HG03135 (cell line): ENCODE data around the gene ZNF423.

Experiments used
- ATAC-seq: cut with Tn5 transposase; IDR thresholded peaks from one replicate; pipeline ENCODE4 v1.9.1; 2021; ENCODE audit warnings: mild to moderate bottlenecking, moderate library complexity; ENCODE audit not compliant: unreplicated experiment

The ZNF423 gene

DNA sequence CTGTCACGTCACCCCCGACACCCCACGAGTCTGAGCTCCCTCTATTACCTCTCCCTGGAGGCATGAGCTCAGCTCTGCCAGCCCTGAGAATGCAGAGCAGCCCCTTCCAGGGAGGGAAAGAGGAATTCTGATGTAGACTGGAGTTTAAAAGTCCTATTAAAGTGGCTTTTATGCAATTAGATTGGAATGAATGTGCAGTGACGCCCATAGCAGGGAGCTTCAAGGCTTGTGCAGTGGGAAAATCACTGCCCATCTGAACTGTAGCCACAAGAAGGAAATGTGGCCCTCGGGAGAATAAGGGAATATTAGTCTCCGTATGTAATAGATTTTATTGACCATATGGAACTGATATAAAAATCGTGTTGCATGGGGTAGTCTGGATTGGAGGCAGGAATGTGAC, 66.9 kb downstream of the ZNF423 start:
- no peak for ATAC-seq

DNA sequence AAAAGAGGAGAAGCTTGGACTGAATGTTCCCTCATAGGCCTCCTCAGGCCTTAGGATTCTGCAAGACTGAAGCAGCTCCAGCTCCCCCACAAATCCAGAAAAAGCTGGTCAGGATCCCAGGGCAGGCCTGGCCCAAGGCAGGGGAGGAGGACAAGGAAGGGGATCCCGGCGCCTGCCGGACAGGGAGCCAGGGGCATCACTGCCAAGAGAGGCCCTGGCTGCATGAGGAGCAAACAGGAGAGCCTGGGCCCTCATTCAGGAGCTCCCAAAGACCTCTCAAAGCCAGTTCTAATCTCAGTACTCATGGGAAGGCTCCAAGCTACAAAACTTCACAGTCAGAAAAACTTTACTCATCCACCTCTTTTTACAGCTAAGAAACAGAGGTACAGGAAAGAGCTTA, 67.3 kb downstream of the ZNF423 start:
- no peak for ATAC-seq

DNA sequence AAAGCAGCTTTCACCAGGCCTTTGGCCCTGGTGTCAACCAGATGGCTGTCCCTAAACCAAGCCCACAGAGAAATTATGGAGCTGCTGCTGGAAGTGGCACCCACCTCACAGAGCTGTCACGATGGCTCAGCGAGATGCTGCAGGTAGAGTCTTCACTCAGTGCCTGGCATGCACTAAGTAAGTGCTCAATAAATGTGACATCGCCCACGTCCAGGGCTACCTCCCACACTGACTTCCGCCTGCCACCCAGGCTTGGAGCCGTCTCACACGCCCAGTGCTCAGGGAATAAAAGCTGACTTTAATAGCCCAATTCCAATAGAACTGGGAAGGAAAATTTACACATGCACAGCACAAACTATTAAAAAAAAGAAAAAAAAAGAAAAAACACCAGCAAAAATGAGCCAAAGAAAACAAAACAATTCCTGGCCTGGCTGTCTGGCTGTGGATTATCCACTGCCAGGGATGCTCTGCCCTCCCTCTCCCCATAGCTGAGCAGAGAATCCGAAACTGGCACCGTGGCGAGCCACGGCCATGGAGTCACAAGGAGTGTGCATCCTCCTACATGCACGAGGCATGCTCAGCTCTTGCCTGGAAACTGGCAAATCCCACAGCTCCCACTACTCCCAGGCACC, 68.9 kb downstream of the ZNF423 start:
- ATAC-seq: no peak

DNA sequence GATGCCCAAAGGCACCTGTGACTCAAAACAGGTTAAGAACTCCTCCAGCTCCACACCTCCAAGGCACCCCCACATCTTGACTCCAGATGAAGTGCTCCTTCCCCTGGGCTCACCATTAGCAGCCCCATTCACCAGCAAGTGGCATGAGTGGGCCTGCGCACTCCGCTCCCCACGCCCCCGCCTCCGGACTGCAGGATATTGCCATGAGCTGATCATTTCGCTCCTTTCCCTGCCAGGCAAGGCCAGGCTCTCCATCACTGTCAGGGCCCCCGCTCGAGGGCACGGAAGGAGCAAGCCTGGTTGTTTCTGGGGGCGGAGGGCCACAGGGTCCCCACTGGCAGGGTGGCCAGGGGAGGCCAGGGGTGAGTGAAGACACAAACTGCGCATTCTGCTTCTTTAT, 69.9 kb downstream of the ZNF423 start:
- no peak for ATAC-seq

DNA sequence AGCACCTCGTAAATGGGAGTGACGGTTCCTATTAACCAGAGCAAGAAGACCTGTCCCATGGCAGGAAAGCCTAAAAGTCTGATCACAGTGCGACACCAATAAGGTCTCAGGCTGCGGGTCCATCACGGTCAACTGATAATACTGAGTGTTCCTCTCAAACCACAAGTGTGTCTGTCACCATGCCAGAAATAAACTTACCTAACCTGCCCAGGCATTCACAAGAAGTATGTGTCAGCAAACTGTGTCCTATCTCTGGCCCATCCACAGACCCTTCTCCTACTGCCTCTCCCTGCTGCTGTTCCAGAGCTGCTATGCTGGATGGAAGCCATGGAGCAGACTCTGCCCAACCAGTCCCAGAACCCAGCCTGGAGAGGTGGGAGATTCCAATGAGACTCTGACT, 73.5 kb downstream of the ZNF423 start:
- no peak for ATAC-seq

DNA sequence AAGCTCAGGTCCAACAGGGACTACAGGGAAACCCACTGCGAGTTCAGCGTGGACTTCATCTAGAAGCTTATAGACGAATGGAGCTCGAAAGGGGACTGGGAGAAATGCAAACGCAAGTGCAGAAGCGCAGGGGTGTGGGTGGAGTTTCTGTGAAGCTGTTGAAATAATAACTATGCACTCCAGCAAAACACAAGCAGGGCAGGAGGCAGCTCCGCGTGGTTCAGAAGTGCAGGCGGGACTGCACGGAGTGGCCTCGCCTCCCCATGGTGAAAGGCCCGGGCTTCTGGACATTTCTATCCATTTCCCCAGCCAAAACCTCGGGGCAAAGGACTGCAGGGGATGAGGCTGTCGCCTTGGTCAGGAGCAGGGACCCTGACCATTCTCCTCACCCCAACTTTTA, 74.5 kb downstream of the ZNF423 start:
- no peak for ATAC-seq

DNA sequence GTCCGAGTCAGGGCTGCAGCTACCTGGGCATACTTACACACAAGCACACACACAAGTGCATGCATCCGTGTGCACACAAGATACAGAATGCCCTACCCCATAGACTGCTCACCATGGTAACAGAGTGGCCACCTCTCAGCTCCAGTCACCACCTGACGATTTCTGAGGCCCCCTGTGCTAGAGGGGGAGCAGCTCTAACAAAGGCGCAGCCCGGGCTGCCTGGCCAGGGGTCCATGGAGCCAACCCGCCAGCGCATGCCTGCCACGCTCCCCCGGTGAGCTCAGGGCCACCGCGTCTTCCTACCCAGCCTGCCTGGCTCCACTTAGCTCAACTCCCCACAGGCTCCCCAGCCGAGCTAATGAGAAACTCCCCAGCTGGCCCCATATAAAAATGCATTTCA, 75.5 kb downstream of the ZNF423 start:
- ATAC-seq: no peak

DNA sequence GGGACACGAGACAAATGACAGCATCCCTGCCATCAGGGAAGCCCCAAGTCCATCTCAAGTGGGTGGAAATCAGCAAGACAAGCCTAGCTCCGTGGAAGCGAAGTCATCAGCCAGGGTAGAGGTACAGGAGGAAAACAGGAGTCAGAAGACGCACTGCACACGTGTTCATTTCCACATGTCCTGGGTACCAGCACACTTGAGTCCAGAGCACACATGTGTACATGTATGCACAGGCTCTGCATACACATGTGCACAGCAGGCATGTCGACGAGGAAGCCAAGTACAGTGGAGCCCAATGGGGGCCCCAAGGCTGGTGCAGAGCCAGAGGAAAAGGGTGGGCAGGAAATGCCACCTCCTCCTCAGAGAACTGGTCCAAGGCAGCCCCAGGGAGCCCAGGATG, 75.9 kb downstream of the ZNF423 start:
- ATAC-seq: no peak

DNA sequence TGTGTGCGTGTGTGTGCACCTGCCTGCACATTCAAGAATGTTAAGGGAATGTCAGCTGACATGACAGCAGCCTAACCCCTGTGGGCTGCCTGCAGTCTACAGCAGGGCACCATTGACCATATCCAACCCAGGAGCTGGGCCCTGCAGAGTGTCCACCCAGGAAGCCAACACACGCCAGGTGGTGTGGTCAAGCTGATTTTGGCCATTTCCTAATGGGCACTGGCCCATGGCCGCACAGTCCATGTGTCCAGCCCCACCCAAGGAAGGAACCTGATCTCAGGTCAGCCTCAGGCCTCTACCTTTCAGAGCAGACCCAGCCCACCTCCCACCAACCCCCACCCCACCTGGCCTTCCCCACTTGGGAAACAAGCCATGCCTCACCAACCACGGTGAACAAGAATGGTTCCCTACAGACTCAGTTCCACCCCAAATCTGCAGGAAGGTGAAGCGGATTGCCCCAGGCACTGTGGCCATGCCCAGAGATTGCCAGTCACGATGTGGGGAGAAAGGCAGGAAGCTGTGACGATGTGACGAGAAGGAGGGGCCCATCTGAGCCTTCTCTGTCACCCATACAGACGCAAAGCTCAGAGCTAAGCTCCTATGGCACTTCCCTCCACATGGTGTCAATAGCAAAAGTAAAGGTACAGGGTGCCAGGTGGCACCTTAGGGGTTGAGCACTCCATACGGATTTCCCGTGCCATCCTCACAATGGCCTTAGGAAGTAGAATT, 77.5 kb downstream of the ZNF423 start:
- no peak for ATAC-seq

DNA sequence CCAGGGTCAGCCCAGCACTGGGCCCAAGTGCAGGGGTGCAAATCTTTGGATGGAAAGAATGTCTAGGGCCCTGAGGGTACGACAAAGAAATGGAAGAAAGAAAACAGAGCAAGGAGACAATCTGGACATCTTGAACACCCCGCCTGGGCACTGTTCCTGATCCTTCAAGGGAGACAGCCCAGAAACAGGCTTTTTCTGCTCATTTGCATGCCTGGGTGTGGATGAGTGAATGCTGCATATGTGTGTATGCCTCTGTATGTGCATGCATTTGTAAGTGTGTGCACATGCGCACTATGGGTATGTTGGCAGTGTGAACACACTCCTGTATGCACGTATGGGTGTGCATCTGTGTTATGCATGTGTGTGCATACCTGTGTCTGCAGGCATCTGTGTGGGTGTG, 79.2 kb downstream of the ZNF423 start:
- no peak for ATAC-seq

DNA sequence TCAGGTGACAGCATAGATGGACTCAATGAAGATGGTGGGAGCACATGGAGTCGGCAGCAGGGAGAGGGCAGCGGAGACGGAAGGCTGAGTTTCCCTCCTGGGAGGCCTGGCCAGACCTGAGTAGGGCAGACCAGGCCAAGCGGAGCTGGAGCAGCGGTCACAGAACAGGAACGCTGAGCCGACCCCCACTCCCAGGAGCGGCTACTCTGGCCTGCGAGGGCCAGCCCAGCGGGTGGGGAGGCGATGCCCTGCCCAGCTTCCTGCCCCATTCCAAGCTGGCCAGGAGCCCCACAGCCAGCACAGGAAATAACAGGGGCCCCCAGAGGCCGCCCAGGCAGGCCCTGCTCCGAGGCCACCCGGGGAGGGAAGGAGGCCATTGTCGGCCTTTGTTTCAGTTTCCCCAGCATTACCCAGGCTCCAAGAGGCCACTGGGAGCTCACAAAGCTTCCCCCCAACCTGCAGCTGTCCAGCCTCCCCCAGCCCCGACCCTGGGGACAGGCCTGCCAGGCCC, 79.8 kb downstream of the ZNF423 start:
- no peak for ATAC-seq

DNA sequence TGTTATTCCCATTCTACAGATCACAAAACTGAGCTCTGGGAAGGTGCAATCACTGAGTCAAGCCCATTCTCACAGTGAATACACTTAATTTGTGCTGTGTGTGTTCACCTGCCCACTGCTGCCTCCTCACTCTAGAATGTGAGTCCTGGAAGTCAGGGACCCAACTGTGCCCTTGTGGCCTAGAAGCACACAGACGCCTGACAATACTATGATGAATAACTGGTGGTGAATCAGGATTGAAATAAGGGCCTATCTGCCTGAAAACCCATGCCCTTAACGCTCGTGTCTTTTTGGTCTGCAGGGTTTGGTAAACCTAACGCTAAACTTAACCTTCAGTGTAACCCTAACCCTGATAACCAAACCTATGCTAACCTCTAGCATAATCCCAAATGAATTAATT, 80.3 kb downstream of the ZNF423 start:
- ATAC-seq: no peak

DNA sequence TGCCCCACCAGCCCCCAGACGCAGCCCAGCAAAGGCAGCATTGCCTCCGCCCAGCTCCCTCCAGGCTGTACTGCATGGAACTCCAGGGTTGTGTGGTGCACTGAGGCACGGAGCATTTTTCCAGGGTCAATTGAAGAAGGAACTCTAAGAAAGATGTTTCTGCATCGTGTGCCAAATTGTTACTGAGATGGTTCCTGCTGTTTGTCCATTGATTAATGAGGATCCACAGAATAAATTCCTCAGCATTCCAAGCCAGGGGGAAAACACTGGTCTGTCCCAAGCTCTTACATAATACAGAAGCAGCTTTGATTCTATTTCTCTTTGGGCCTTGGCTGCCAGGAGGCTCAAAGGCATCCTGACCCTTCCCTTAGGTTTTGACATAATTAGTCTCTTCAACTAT, 80.9 kb downstream of the ZNF423 start:
- no peak for ATAC-seq

DNA sequence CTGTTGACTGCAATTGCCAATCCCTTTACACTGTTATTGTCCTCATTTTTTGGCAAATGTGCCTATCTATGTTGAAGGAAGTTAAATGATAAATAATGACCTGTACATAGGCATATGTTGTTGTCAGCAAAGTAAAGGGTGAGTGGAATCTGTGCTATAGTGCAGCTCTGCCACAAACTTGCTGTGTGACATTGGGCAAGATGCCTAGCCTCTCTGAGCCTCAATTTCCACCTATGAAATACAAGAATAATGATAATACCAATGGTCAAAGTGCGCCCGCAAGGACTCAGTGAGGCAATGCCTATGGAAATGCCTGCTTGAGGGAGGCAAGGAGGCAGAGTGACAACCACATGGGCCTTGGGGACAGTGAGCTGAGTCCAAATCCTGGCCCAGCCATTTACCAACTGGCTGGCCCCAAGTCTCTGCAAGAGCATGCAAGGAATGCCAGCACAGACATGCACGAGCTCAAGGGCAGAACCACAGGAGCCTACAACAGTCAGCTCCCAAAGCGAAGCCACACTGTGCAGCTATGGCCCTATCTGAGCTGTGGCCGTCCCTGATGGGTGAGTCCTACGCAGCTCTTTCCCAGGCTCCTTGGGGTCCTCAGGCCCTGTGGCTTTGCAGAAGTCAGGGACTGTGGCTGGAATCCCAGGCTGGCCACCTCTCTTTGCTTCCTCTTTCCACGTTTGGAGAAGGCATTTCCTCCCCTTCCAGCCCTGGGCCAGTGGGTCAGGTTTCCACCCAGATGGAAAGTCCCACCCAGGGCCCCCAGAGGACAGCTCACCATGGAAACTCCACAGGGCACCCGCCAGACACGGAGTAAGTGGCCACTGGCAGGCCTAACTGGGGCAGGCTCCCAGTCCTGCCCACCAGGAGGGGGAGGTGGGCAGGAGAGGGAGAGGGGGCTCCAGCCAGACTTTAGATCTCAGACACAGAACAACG, 82.1 kb downstream of the ZNF423 start:
- no peak for ATAC-seq

DNA sequence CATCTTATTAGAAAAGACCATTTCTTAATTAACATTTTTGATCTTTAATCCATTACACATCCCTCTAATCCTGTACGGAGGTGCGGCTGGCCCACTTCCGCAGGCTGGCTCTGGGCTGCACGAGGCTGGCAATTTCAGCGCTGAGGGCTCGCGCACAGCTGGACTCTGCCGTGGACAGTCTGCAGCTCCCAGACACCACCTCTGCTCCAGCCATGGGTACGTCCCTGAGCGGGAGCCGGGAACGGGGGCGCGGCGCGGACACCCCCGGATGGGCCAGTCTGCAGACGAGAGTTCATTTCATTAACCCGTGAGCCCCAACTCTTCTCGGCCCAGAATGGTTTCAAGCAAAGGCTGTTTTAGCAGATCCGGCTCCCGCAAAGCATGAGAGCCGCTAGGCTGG, 87.9 kb downstream of the ZNF423 start:
- no peak for ATAC-seq

DNA sequence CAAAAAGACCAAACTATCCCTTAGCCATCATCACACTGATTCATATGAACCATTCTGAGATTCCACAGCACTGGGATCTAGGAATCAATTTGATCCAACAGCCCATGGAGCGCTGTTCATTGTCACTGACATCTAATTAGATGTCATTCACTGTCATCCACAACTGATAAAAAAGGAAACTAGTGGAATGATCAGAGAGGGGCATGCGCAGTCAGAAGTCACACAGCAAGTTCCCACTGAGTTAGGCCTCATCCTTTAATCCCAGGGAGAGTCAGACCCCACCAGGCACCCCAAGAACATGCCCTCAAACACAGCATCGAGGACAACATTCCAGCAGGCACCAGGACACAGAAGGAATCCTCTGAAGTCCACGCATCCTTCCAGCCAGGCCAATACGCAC, 88.5 kb downstream of the ZNF423 start:
- no peak for ATAC-seq

DNA sequence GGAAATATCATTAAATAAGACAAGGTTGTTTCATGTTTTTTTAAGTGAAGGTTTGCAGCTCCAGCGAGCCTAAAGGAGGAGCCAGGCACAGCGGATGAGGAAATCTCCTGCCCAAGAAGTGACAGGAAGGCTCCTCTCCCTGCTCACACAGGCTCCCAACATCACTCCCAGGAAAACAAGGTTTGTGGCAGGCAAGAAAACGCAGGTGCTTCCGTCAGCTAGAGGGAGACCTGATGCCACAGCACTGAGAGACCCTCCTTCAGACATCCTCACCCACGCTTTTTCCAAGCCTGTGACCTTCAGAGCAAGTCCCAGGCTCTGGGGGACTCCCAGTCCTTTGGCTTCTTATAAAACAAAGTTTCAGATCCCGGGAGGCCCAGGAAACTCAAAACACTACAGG, 89.7 kb downstream of the ZNF423 start:
- no peak for ATAC-seq

DNA sequence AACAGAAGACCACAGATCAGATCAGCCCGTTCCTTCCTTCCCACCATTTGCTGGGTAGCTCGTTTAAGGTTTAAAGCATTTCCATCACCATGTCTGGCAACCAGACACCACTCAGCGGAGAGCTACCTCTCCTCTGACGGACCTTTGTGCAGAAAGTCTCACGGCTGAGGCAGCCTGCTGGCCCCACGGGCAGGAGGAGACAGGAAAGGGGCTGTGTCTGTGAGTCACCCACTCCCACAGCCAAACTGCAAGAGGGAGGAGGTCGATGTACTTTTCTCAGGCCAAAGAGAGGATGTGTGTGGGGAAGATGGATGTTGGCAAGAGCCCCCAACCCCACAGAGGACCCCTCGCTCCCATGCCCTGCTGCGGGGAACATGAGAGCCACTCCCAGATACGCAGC, 92.1 kb downstream of the ZNF423 start:
- no peak for ATAC-seq

DNA sequence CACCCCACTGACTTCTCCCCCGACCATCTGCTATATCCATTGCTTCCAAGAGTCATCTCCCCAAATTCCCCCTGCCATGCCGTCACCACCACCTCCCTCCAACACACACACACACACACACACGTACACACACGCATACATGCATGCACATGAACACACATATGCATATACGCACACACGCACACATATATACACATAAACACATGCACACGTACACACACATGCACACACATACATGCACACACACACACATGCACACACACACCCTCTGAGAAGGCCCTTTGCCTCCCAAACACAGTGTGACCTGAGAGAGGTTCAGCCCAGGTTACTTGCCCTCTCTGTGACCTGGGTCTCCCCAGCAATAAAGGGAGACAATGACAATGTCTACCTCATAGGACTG, 95.1 kb downstream of the ZNF423 start:
- no peak for ATAC-seq

DNA sequence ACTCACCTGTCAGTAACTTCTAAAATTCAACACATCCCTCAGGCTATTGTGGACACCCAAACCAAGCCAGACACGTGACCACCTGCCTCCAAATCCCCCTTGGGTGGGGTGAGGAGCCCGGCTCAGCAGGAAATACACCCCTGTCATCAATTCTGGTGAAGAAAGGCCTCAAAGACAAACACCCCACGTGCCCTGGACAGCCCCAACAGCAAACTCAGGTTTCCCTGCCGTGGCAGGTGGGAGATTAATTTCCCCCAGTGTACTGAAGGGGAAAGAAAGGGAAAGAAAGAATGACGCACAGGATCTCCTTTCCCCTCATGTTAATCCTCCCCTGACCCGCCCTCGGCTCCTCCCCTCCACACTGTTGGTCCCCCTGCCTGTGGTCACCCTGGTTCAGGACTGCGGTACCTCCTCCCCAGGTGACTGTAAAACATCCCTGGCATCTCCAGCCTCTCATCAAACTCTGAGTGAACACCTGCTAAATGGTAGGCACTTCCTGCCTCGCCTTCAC, 98.3 kb downstream of the ZNF423 start:
- no peak for ATAC-seq

DNA sequence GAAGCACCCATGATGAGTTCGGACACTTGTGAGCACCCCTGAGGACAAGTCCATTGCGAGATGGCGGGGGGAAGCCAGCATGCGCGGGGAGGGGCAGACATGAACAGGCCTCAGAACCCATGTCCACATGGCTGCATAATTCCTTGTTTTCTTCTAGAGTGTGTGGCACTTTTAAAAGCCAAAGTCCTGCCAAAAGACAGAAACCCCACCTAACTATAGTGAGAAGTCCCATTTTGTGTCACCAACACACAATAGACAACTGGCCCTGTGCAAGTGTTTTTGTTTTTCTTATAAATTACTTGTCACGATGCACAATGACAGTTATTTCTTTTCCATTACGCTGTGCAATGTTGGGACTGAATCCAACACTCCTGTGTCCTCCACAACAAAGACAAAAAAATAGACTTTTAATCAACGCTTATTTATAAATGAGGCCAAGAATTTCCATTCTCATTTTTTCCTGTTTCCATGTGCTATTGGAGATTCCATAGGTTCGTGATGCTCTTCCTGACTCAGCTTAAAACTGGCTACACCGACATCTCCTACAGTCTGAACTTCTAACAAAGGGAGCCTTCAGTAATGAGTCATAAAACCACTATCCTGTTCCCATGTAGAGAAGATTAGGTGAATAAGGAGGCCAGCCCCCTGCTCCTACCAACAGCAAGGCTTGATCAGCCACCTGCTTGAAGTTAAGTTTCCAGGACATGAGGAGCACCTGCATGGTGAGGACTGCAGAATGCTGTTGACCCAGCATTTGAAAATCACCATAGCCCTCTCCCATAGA, 98.9 kb downstream of the ZNF423 start:
- no peak for ATAC-seq
